Inflammatory macrophage treated with lipopolysaccharide for 4 hours (primary cell): ENCODE measurements around the gene PRR16.

ENCODE experiments used
- DNase-seq: peaks from one replicate; pipeline ENCODE4 v3.0.0-alpha.2; 2020

Gene PRR16

DNA sequence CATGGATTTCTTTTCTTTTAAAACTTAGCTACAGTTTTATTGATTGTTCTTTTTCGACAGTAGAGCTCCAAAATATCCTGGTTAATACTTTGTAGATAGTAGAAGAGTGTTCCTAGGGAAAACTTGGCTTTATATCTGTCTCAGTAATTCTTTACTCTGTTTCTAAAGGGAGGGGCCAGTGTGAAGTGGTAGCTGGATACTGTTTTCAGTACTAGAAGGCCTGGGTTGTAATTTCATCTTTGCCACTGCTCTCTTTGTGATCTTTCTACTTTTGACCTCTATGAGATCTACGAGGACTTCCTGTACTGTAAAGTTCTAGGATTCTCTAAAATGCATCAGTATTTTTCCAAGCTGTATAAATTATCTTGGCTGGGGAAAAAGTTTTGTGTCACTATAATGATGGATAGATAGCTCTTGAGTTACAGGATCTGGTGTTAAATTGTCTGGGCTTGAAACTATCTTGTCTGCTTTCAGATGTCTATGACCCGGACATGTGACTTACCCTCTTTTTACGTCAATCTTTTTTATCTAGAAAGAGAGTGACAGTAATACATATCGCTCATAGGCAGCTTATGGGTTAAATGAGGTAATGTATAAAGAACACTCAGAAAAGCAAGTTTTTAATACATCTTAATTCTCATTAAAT is 53.6 kb downstream of the PRR16 start:
- DNase-seq = no peak

- no peak for DNase-seq
Measured at GRCh38 chr5:120518581-120518980, 54.5 kb downstream of the PRR16 start.

DNA sequence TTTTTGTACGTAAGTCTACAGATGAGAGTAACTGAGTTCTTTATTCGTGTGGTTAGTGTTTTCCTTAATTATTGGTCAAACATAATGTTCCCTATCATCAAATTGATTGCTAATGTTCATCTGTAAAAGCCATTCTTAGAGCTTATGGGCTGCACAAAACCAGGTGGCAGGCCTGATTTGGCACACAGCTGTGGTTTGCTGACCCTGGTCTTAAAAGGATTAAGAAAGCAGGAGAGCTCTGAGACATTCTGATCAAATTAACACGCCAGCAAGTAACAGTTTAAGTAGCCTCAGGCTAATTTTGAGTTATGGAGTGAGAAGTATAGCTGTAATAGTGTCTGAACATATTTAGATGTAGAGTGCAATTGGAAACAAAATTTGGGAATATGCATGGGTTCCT is 63.2 kb downstream of the PRR16 start:
- no peak for DNase-seq

GRCh38 chr5:120528609-120529008 is 64.5 kb downstream of the PRR16 start:
- no peak for DNase-seq

GRCh38 chr5:120529386-120529785 is 65.3 kb downstream of the PRR16 start:
- no peak for DNase-seq

GRCh38 chr5:120531215-120531614 is 67.1 kb downstream of the PRR16 start:
- DNase-seq = no peak

DNA sequence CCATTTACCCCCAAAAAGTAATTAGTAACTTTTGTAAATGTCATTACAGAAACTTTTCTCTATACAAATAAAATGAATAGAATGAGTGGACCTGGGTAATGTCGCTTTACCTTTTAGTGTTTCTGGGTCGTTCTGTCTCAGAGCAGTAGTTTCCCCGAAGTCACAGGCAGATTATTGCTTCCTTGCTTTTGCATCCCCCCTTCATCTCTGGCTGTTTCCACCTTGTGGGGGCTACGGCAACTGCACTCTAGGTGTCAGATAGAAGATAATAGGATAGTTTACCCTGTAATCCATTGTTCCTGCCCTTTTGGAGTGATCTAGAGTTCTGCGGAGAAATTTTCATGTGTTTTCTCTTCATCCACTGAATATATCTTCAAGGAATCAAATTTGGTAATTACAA is 68.7 kb downstream of the PRR16 start:
- DNase-seq = no peak

DNA sequence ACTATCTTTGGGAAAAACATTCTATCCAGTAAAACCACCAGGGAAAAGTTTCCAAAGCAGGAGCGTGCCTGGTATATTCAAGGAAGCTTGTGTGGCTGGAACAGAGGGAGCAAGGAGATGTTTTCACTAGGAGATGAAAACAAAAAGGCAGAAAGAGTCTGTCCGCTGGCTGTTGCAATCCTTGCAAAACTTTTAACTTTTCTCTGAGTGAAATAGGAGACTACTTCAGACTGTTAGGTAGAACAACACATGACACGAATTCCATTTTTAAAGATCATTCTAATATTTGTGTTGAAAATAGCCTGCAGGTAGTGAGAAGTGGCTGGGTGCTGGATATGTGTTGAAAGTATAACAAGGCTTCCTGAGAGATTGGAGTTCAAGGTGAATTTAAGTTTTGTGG is 69.5 kb downstream of the PRR16 start:
- DNase-seq = no peak

DNA sequence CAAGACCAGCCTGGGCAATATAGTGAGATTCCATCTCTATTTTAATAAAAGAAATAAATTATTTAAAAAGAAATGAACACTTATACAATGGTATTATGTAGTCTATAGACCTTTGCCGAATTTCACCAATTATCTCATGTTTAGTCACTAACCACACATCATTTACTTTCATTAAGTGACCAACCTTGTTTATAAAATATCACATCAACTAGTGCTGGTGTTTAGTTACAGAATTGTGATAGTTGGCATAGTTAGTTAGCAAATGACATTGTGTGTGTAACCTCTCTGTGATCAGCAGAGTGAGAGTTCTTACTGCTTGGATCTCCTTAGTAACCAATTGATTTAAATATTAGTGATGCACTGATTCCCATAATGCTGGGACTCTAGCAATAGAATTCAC is 71.8 kb downstream of the PRR16 start:
- DNase-seq = no peak

- no peak for DNase-seq
Measured at GRCh38 chr5:120538149-120538548, 74.0 kb downstream of the PRR16 start.

DNA sequence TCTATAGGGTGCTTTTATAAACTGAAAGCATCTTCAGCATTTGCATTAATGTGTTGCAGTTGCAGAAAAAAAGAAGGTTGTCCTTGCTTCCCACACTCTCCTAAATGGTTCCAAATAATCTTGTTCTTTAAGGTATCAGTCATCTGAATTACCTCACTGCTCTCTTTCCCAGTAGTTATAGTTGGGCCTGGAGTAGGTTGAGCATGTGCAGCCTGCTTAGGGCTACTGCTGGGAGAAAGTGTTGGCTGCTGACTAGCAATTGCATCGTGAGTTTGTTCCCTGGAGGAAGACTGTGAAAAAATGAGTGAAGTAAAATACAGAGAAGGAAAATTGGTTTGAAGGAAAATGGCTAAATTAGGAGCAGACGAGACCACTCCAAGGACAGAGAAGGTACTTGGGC is 74.5 kb downstream of the PRR16 start:
- DNase-seq = no peak

DNA sequence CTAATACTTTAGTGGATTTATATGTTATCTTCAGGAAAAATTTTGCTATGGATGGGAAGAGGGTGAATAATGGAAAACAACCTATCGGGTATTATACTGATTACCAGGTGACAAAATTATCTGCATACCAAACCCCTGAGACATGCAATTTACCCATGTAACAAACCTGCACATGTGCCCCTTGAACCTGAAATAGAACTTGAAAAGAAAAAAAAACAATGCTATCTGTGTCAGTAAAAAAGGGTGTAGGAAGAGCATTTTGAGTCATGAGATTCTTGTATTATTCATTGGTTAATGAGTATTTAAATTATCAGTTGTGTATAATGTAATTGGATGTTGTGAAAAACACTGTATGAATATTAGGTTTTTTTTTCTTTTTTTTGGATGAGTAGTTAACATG is 75.4 kb downstream of the PRR16 start:
- DNase-seq = no peak

- DNase-seq = no peak
Measured at GRCh38 chr5:120540097-120540496, 76.0 kb downstream of the PRR16 start.

DNA sequence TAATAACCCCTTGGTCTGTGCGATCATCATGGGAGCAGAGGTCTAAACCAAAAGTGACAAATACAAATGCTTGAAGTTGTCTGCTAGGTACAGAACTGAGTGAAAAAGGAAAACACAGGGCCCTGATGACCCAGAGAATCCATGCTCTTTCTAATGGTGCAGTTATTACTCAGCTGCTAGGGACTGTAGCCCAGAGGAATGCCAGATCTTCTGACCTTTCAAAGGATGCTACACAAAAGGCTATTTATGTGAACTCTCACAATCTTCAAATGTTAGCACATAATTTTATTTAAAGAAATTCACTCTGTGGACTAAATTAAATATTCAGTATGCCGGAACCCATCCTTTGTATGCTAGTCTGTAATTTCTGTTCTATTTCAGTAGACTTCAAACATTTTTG is 79.9 kb downstream of the PRR16 start:
- DNase-seq = no peak

DNA sequence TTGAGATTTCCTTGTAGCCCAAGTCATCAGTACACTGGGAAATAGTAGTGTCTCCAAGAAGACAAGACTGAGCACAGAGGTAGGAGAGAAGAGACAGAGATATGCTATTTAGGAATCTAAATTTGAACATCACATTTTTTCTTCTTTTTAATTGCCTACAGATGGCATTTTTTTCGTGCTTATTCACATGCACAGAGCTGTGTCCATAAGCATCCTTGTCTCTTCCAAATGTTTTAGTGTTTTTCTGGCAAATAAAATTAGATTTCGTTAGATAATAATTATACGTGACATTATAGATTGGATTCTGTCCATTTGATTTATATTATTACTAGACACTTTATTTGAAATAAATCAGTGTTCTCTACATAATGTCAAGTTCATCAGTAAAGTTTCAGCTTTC is 80.9 kb downstream of the PRR16 start:
- DNase-seq = no peak

DNA sequence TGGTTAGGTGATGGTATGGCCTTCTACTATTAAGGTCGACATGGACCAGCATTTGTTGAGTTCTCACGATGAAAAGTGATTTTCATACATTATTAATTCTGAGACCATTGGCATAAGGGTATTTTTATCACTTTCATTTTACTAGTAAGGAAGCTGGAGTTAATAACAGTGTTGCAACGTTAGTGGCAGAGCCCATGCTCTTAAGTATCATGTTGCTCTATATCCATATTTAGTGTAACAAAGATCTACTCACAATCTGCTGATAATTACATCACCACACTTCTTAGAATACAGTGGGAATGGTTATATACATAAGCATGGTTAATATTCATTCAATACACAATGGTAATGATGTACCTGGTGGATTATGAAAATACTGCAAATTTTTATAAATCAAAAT is 81.9 kb downstream of the PRR16 start:
- peak; percentile 3 for DNase-seq

- DNase-seq = no peak
Measured at GRCh38 chr5:120546922-120547321, 82.8 kb downstream of the PRR16 start.

- no peak for DNase-seq
Measured at GRCh38 chr5:120550358-120550757, 86.3 kb downstream of the PRR16 start.

DNA sequence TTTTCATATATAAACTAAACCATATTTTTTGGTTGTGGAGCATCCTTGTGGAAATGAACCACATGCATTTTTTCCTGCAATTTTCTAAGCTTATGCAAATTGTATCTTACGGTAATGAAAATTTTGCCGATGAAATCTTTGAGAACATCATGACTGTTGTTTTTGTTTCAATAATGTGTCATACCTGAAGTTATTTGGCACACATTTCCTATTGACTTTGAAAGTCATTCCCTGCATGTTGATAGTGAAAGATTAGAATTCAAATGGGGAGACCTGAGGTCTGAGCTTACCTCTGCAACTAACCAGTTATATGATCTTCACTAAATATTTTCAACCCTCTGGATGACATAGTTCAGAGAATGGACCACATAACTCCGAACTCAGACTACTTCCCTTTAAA is 88.5 kb downstream of the PRR16 start:
- no peak for DNase-seq

GRCh38 chr5:120555345-120555744 is 91.2 kb downstream of the PRR16 start:
- DNase-seq = no peak

- no peak for DNase-seq
Measured at GRCh38 chr5:120564013-120564412, 99.9 kb downstream of the PRR16 start.

DNA sequence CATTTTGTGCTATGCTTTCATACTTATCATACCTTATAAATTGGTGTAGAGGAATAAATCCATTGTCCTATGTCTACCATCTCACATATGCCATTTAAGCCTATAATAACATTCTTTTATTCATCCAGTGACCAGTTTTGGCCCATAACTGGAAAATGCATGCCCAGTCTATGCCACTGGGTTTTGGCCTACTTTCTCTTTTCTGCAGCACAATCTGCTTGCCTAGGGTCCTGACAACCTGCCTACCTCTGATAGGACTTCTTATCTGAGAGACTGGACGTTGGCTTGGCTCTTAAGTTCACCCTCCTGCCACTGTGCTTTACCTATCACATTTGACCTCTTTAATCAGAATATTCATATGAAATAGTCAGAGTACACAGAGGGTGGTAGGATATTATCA is 103.0 kb downstream of the PRR16 start:
- DNase-seq = no peak

- no peak for DNase-seq
Measured at GRCh38 chr5:120567921-120568320, 103.8 kb downstream of the PRR16 start.

DNA sequence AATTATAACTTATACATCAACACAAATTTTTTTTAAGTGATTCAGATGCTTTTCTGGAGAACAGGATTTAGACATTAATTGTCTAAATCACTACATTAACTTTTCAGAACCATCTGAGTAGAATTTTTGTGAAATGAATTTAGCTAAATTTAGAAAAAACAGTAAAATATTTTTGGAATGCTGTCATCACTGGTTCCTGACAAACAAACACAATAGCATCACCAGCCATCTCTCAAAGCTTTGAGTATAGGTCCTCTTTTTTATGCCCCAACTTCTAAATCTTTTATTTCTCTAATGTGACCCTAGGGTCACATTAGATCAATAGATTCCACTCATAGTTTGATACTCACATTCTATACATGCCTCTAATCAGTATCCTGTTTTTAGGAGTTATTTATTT is 104.6 kb downstream of the PRR16 start:
- no peak for DNase-seq

DNA sequence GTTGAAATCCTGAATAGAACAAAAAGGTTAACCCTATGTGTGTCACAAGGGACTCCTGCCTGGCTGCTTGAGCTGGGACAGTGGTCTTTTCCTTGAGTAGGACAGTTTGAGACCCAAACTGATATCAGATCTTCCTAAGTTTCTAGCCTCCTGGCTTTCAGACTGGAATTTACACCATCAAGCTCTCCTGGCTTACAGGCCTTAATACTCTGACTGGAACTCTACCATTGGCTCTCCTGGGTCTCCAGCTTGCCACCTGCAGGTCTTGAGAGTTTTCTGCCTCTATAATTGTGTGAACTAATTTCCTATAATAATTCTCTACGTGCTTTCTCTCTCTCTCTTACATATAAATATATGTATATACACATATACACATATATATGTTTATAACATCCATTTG is 112.5 kb downstream of the PRR16 start:
- no peak for DNase-seq

GRCh38 chr5:120582635-120583034 is 118.5 kb downstream of the PRR16 start:
- DNase-seq = no peak
